GM21526 (cell line): ENCODE measurements around the gene MLANA.
"Not testable (repeated sequence)": the region's sequence is repeated elsewhere in the genome, so short reads cannot be mapped to it uniquely, and the experiment has no call there.

ENCODE experiments used
- ATAC-seq: cut with Tn5 transposase; IDR thresholded peaks from one replicate; pipeline ENCODE4 v1.9.1; 2021; ENCODE audit warnings: moderate library complexity; ENCODE audit not compliant: unreplicated experiment, low FRiP score

Gene MLANA

GRCh38 chr9:5869315-5870019, 21.2 kb upstream of the MLANA start:
- ATAC-seq = no peak

GRCh38 chr9:5870020-5870339, 20.7 kb upstream of the MLANA start:
- no peak for ATAC-seq

GRCh38 chr9:5870691-5871090, 20.0 kb upstream of the MLANA start:
- no peak for ATAC-seq

GRCh38 chr9:5871785-5872184, 18.9 kb upstream of the MLANA start:
- ATAC-seq = no peak

- ATAC-seq = no peak
Measured at GRCh38 chr9:5872511-5872910, 18.2 kb upstream of the MLANA start.

GRCh38 chr9:5873439-5873838, 17.2 kb upstream of the MLANA start:
- no peak for ATAC-seq

- ATAC-seq = no peak
Measured at GRCh38 chr9:5874048-5874447, 16.6 kb upstream of the MLANA start.

GRCh38 chr9:5876026-5876425, 14.7 kb upstream of the MLANA start:
- ATAC-seq = no peak

GRCh38 chr9:5876711-5877110, 14.0 kb upstream of the MLANA start:
- no peak for ATAC-seq

- no peak for ATAC-seq
Measured at GRCh38 chr9:5879419-5880181, 11.1 kb upstream of the MLANA start.

GRCh38 chr9:5882244-5883012, 8.3 kb upstream of the MLANA start:
- not testable (repeated sequence) for ATAC-seq

- ATAC-seq = no peak
Measured at GRCh38 chr9:5884191-5884590, 6.5 kb upstream of the MLANA start.

GRCh38 chr9:5886114-5886939, 4.4 kb upstream of the MLANA start:
- ATAC-seq = peak; percentile 92

GRCh38 chr9:5892456-5893133, 1.9 kb downstream of the MLANA start:
- no peak for ATAC-seq

GRCh38 chr9:5893134-5893505, 2.4 kb downstream of the MLANA start:
- no peak for ATAC-seq

GRCh38 chr9:5893591-5894236, 3.0 kb downstream of the MLANA start:
- no peak for ATAC-seq

- no peak for ATAC-seq
Measured at GRCh38 chr9:5894237-5894959, 3.7 kb downstream of the MLANA start.

GRCh38 chr9:5895782-5896181, 5.1 kb downstream of the MLANA start:
- ATAC-seq = no peak

- no peak for ATAC-seq
Measured at GRCh38 chr9:5896863-5897262, 6.2 kb downstream of the MLANA start.
